IMR-90 (cell line): Measurements from ENCODE around the gene PGC. TPM values are rescaled to one million over a fixed set of nuclear protein-coding genes. Genes with fewer than 3 reads are reported as not detected.

Experiments
- ATAC-seq: fragments of 200-7000 bp; cut with Tn5 transposase; 2 replicates; pipeline ENCODE4 v1.9.1; 2020; ENCODE audit warnings: low read depth, mild to moderate bottlenecking, moderate library complexity
- BruUV-seq: library from RNA; stranded (reverse); fragments of 400-500 nt; replicated peaks from 2 replicates; lab custom pipeline; 2021; lab: Mats Ljungman, UMichigan
- CTCF ChIA-PET: fragments of 300-600 bp; formaldehyde crosslinking; extraction: SDS; loops from one replicate; lab custom pipeline; 2021; ENCODE audit warnings: antibody characterized with exemption; lab: Yijun Ruan, JAX
- POLR2A ChIA-PET: fragments of 300-600 bp; sonication (Branson Sonifier 250); formaldehyde crosslinking; loops from one replicate; lab custom pipeline; 2022; ENCODE audit warnings: antibody characterized with exemption; ENCODE audit not compliant: unreplicated experiment; lab: Charles Lee
- DNase-seq: peaks from one replicate; pipeline ENCODE4 v3.0.0; 2013
- H2AFZ ChIP-seq: replicated peaks from 2 replicates; pipeline ENCODE3; 2013; ENCODE audit warnings: low read length, mild to moderate bottlenecking; ENCODE audit not compliant: poor library complexity
- H2AK5ac ChIP-seq: 2 replicates; pipeline ENCODE4 v1.6.1; 2013; ENCODE audit warnings: low read depth, low read length, inconsistent platforms
- H2AK9ac ChIP-seq: replicated peaks from 2 replicates; pipeline ENCODE3; 2013; ENCODE audit warnings: mild to moderate bottlenecking, low read depth, low read length, moderate library complexity; ENCODE audit not compliant: poor library complexity
- H2BK120ac ChIP-seq: 2 replicates; pipeline ENCODE4 v1.6.1; 2013; ENCODE audit warnings: low read depth, low read length, inconsistent platforms
- H2BK15ac ChIP-seq: 3 replicates; pipeline ENCODE4 v1.6.1; 2013; ENCODE audit warnings: low read depth, low read length, inconsistent platforms
- H2BK20ac ChIP-seq: 2 replicates; pipeline ENCODE4 v1.6.1; 2013; ENCODE audit warnings: low read depth, mild to moderate bottlenecking, inconsistent platforms, low read length, moderate library complexity
- H2BK5ac ChIP-seq: 2 replicates; pipeline ENCODE4 v1.6.1; 2013; ENCODE audit warnings: mild to moderate bottlenecking, low read depth, low read length, inconsistent platforms; ENCODE audit not compliant: poor library complexity, severe bottlenecking
- H3K14ac ChIP-seq: replicated peaks from 2 replicates; pipeline ENCODE4 v1.6.1; 2013; ENCODE audit warnings: low read depth, low read length, inconsistent platforms
- H3K18ac ChIP-seq: 2 replicates; pipeline ENCODE4 v1.6.1; 2013; ENCODE audit warnings: low read depth, low read length, control low read depth
- H3K23ac ChIP-seq: 2 replicates; pipeline ENCODE4 v1.6.1; 2013; ENCODE audit warnings: low read depth, low read length, inconsistent platforms
- H3K27ac ChIP-seq: 2 replicates; pipeline ENCODE4 v1.5.1; 2013; ENCODE audit warnings: mild to moderate bottlenecking, control low read depth, low read length; ENCODE audit not compliant: insufficient read depth
- H3K27me3 ChIP-seq: 2 replicates; pipeline ENCODE4 v1.6.1; 2013; ENCODE audit warnings: low read length; ENCODE audit not compliant: control insufficient read depth, insufficient read depth
- H3K36me3 ChIP-seq: 2 replicates; pipeline ENCODE4 v1.6.1; 2013; ENCODE audit warnings: low read length, mixed read lengths; ENCODE audit not compliant: control insufficient read depth, insufficient read depth
- H3K4ac ChIP-seq: 2 replicates; pipeline ENCODE4 v1.6.1; 2013; ENCODE audit warnings: low read depth, low read length, inconsistent platforms
- H3K4me1 ChIP-seq: 2 replicates; pipeline ENCODE4 v1.6.1; 2013; ENCODE audit warnings: low read length, mixed read lengths; ENCODE audit not compliant: control insufficient read depth, insufficient read depth
- H3K4me2 ChIP-seq: 2 replicates; pipeline ENCODE4 v1.6.1; 2013; ENCODE audit warnings: low read depth, mild to moderate bottlenecking, control low read depth, low read length, moderate library complexity
- H3K4me3 ChIP-seq: 2 replicates; pipeline ENCODE4 v1.5.1; 2013; ENCODE audit warnings: low read depth, mild to moderate bottlenecking, control low read depth, low read length, moderate library complexity; ENCODE audit not compliant: insufficient read depth
- H3K56ac ChIP-seq: 2 replicates; pipeline ENCODE4 v1.6.1; 2013; ENCODE audit warnings: low read length, inconsistent platforms; ENCODE audit not compliant: insufficient read depth; ENCODE audit errors: extremely low read depth
- H3K79me1 ChIP-seq, 2 experiments: 2 replicates each; pipeline ENCODE4 v1.6.1; 2013; ENCODE audit warnings: low read length in 2 of 2, inconsistent platforms in 1 of 2, low read depth in 1 of 2
- H3K9ac ChIP-seq: 2 replicates; pipeline ENCODE4 v1.6.1; 2013; ENCODE audit warnings: low read depth, low read length, control low read depth
- H3K9me1 ChIP-seq: 2 replicates; pipeline ENCODE4 v1.6.1; 2013; ENCODE audit warnings: low read length, inconsistent platforms; ENCODE audit not compliant: insufficient read depth
- H3K9me3 ChIP-seq: 2 replicates; pipeline ENCODE4 v1.6.1; 2013; ENCODE audit warnings: low read length; ENCODE audit not compliant: control insufficient read depth, insufficient read depth
- H4K20me1 ChIP-seq: 2 replicates; pipeline ENCODE4 v1.6.1; 2013; ENCODE audit warnings: low read length, inconsistent platforms; ENCODE audit not compliant: insufficient read depth
- H4K5ac ChIP-seq: 2 replicates; pipeline ENCODE4 v1.6.1; 2013; ENCODE audit warnings: mild to moderate bottlenecking, low read depth, low read length, control low read depth
- H4K8ac ChIP-seq, 2 experiments: 2 replicates each; pipeline ENCODE4 v1.6.1; 2013; ENCODE audit warnings: low read depth in 2 of 2, low read length in 2 of 2, control low read depth in 1 of 2, inconsistent platforms in 1 of 2
- H4K91ac ChIP-seq: 2 replicates; pipeline ENCODE4 v1.6.1; 2013; ENCODE audit warnings: low read depth, low read length, inconsistent platforms; ENCODE audit not compliant: insufficient read depth
- BHLHE40 ChIP-seq: fragments of 150-350 bp; IDR thresholded peaks from 2 replicates; pipeline ENCODE4 v1.6.1; 2016; ENCODE audit warnings: mild to moderate bottlenecking, low read depth, low read length
- CEBPB ChIP-seq: IDR thresholded peaks from 2 replicates; pipeline ENCODE4 v1.6.1; 2012; ENCODE audit warnings: low read depth, low read length, improper control_type of control experiment
- ELK1 ChIP-seq: fragments of 150-350 bp; IDR thresholded peaks from 2 replicates; pipeline ENCODE4 v1.6.1; 2016; ENCODE audit warnings: low read depth, mild to moderate bottlenecking, low read length, moderate library complexity, borderline replicate concordance
- FOS ChIP-seq: fragments of 150-350 bp; IDR thresholded peaks from 2 replicates; pipeline ENCODE4 v1.6.1; 2016; ENCODE audit warnings: low read depth, low read length
- MAFK ChIP-seq: IDR thresholded peaks from 2 replicates; pipeline ENCODE4 v1.6.1; 2012; ENCODE audit warnings: low read depth, low read length, improper control_type of control experiment
- MAZ ChIP-seq: IDR thresholded peaks from 2 replicates; pipeline ENCODE4 v1.6.1; 2012; ENCODE audit warnings: low read depth, mild to moderate bottlenecking, low read length, improper control_type of control experiment, moderate library complexity, borderline replicate concordance
- MXI1 ChIP-seq: IDR thresholded peaks from 2 replicates; pipeline ENCODE4 v1.6.1; 2012; ENCODE audit warnings: low read depth, mild to moderate bottlenecking, low read length, moderate library complexity, borderline replicate concordance
- NFE2L2 ChIP-seq: fragments of 150-350 bp; IDR thresholded peaks from 2 replicates; pipeline ENCODE4 v1.6.1; 2016; ENCODE audit warnings: low read depth, mild to moderate bottlenecking, low read length
- POLR2A ChIP-seq: IDR thresholded peaks from 2 replicates; pipeline ENCODE4 v1.6.1; 2012; ENCODE audit warnings: mild to moderate bottlenecking, low read depth, low read length
- RAD21 ChIP-seq: IDR thresholded peaks from 2 replicates; pipeline ENCODE4 v1.6.1; 2012; ENCODE audit warnings: low read length, improper control_type of control experiment
- RCOR1 ChIP-seq: IDR thresholded peaks from 2 replicates; pipeline ENCODE4 v1.6.1; 2012; ENCODE audit warnings: mild to moderate bottlenecking, low read length, improper control_type of control experiment; ENCODE audit not compliant: insufficient replicate concordance
- SMC3 ChIP-seq: fragments of 150-350 bp; IDR thresholded peaks from 2 replicates; pipeline ENCODE4 v1.6.1; 2016; ENCODE audit warnings: low read depth, mild to moderate bottlenecking, antibody characterized with exemption, low read length, moderate library complexity
- USF2 ChIP-seq: fragments of 150-350 bp; IDR thresholded peaks from 2 replicates; pipeline ENCODE4 v1.6.1; 2017; ENCODE audit warnings: mild to moderate bottlenecking, antibody characterized with exemption, low read length, low read depth
- WGBS, 2 experiments: methylation state at CpG; one replicate each; pipeline versions ENCODE4 v1.1.5 to v1.1.7; 2013; ENCODE audit warnings: missing lambda C conversion rate in 2 of 2; ENCODE audit not compliant: insufficient read length in 1 of 2; ENCODE audit errors: extremely low coverage in 2 of 2; 5-methylcytosine and 5-hydroxymethylcytosine counted together
- dilution Hi-C: fragments of 300-500 bp; cut with HindIII; formaldehyde crosslinking; loops from one replicate; pipeline ENCODE4 v1.14.3; 2018; ENCODE audit warnings: low sequenced_read_pairs; ENCODE audit not compliant: unreplicated experiment
- in situ Hi-C: fragments of 300-500 bp; cut with MboI; formaldehyde crosslinking; loops from 3 replicates; pipeline ENCODE4 v1.14.3; 2019; ENCODE audit warnings: low sequenced_read_pairs, inconsistent platforms, mixed read lengths
- intact Hi-C: fragments of 100-400 bp; cut with micrococcal nuclease; formaldehyde crosslinking; loops from 2 replicates; pipeline ENCODE4 v1.10.0; 2022
- polyA plus RNA-seq, 3 experiments: library from polyadenylated mRNA; depleted of rRNA; stranded (reverse); fragments of >200 nt; gene quantifications; 2 replicates each; pipeline ENCODE4 v1.2.3, GENCODE V29; 2012; ENCODE audit warnings: low replicate concordance in 1 of 3
- total RNA-seq: library from RNA; depleted of rRNA; stranded (reverse); fragments of >200 nt; gene quantifications from 2 replicates; pipeline ENCODE4 v1.2.3, GENCODE V29; 2012

The PGC gene
- total and polyA plus RNA-seq, 2 of the 4 experiments (the other 2 are of a cell fraction) = not detected

- H3K9me1 ChIP-seq = peaks cover 18% of the 10 kb centered on the region
- no peak for TF ChIP-seq NFE2L2
- TF ChIP-seq RAD21 = no peak
- TF ChIP-seq SMC3 = no peak
- TF ChIP-seq USF2 = no peak
- no peak for TF ChIP-seq POLR2A
- no peak for TF ChIP-seq MAFK
- no peak for TF ChIP-seq MXI1
- TF ChIP-seq FOS = no peak
- TF ChIP-seq CEBPB = no peak
- TF ChIP-seq MAZ = no peak
- TF ChIP-seq RCOR1 = no peak
- TF ChIP-seq BHLHE40 = no peak
- TF ChIP-seq ELK1 = no peak
- no peak overlapping the region for H2BK5ac ChIP-seq
- ChIA-PET POLR2A (no interaction called here), CTCF (no interaction called here)
- no peak overlapping the region for H2AFZ ChIP-seq
- H4K5ac ChIP-seq = no peak overlapping the region
- no peaks in the 10 kb centered on the region for H3K36me3 ChIP-seq
- H3K18ac ChIP-seq = no peak overlapping the region
- dilution Hi-C loops (no loop called here), in situ Hi-C loops (no loop called here), intact Hi-C loops (no loop called here)
- H3K4ac ChIP-seq = peak overlapping the region; percentile 89
- H2BK120ac ChIP-seq = peak overlapping the region; percentile 90; the same call in 1 of the 2 replicates
- H4K8ac ChIP-seq = peak overlapping the region; percentile 91 to 98; a peak in 2 of 4 replicates
- 84% methylated on average over 6 of the region's 7 CpGs; no CpG with 5 or more reads in 1 of the 2 experiments for WGBS, 2 experiments
- peak overlapping the region; percentile 81 for H2AK5ac ChIP-seq
- peak overlapping the region; percentile 94; the same call in 1 of the 3 replicates for H2BK15ac ChIP-seq
- H4K91ac ChIP-seq = no peak overlapping the region
- no peak overlapping the region for H3K56ac ChIP-seq
- peaks cover 6 to 14% of the 10 kb centered on the region in 2 experiments; a peak in 3 of 4 replicates for H3K79me1 ChIP-seq
- H3K9me3 ChIP-seq = no peaks in the 10 kb centered on the region
- no peak overlapping the region for H3K4me2 ChIP-seq
- no peaks in the 10 kb centered on the region for H3K27me3 ChIP-seq
- peak overlapping the region; percentile 32 for H2BK20ac ChIP-seq
- no peaks in the 10 kb centered on the region for H4K20me1 ChIP-seq
- H3K4me1 ChIP-seq = peaks cover 14% of the 10 kb centered on the region
- no peak overlapping the region for H3K27ac ChIP-seq
- H3K23ac ChIP-seq = peak overlapping the region; percentile 44; the same call in 1 of the 2 replicates
- no peak overlapping the region for H3K9ac ChIP-seq
- no peak for DNase-seq
- ATAC-seq = no peak
- no peak overlapping the region for H3K4me3 ChIP-seq
- H2AK9ac ChIP-seq = peak overlapping the region; percentile 73
- H3K14ac ChIP-seq = peak overlapping the region; percentile 83; the same call in 1 of the 2 replicates
- no TSS peak for BruUV-seq
These were observed 23.0 kb downstream of the PGC start for GRCh38 chr6:41724228-41724580.
